ENCODE measurements around the gene OR6B3. TPM values are rescaled to one million over a fixed set of nuclear protein-coding genes. Genes with fewer than 3 reads are reported as not detected.
"Not testable (repeated sequence)": the region's sequence is repeated elsewhere in the genome, so short reads cannot be mapped to it uniquely, and the experiment has no call there.

Gene OR6B3
- total RNA-seq, 1 donor from 2014 or later, result not detected

- Mint-ChIP-seq H3K4me1 (peaks cover 31% of the 10 kb centered on the region), H3K4me3 (no peak overlapping the region), H3K27me3 (ENCODE audit: low read depth) (peaks cover 63% of the 10 kb centered on the region), H3K9me3 (no peaks in the 10 kb centered on the region), H3K36me3 (ENCODE audit: low read depth) (no peaks in the 10 kb centered on the region), H3K27ac (ENCODE audit: unreplicated experiment) (no peak overlapping the region)
- TF ChIP-seq CTCF (conservative IDR thresholded peaks at IDR 0.05), result no peak
- DNase-seq (ENCODE audit: low read depth, low spot score), result no peak
These were observed 797 bp downstream of the OR6B3 start for GRCh38 chr2:240052524-240052923.

- TF ChIP-seq CTCF (conservative IDR thresholded peaks at IDR 0.05), result no peak
- Mint-ChIP-seq H3K36me3 (ENCODE audit: low read depth) (no peaks in the 10 kb centered on the region), H3K27me3 (ENCODE audit: low read depth) (peaks cover 68% of the 10 kb centered on the region), H3K4me3 (peak overlapping the region; percentile 6), H3K4me1 (peaks cover 31% of the 10 kb centered on the region), H3K27ac (ENCODE audit: unreplicated experiment) (peak overlapping the region; percentile 90), H3K9me3 (no peaks in the 10 kb centered on the region)
- DNase-seq (ENCODE audit: low read depth, low spot score), result no peak
These were observed 1.6 kb downstream of the OR6B3 start for GRCh38 chr2:240051697-240052096.

GRCh38 chr2:240050278-240050677, 3.0 kb downstream of the OR6B3 start:
- Mint-ChIP-seq H3K9me3 (no peaks in the 10 kb centered on the region), H3K36me3 (ENCODE audit: low read depth) (no peaks in the 10 kb centered on the region), H3K27ac (ENCODE audit: unreplicated experiment) (no peak overlapping the region), H3K27me3 (ENCODE audit: low read depth) (peaks cover 66% of the 10 kb centered on the region), H3K4me1 (peaks cover 31% of the 10 kb centered on the region), H3K4me3 (no peak overlapping the region)
- no peak for TF ChIP-seq CTCF (conservative IDR thresholded peaks at IDR 0.05)
- DNase-seq (ENCODE audit: low read depth, low spot score), result no peak

GRCh38 chr2:240048237-240048636, 5.1 kb downstream of the OR6B3 start:
- DNase-seq (ENCODE audit: low read depth, low spot score), result no peak
- H3K27ac Mint-ChIP-seq (ENCODE audit: unreplicated experiment), result no peak overlapping the region
- peaks cover 60% of the 10 kb centered on the region for H3K27me3 Mint-ChIP-seq (ENCODE audit: low read depth)
- no peak overlapping the region for H3K4me3 Mint-ChIP-seq
- H3K36me3 Mint-ChIP-seq (ENCODE audit: low read depth), result no peaks in the 10 kb centered on the region
- peaks cover 16% of the 10 kb centered on the region for H3K4me1 Mint-ChIP-seq
- H3K9me3 Mint-ChIP-seq, result no peaks in the 10 kb centered on the region
- no peak for TF ChIP-seq CTCF (conservative IDR thresholded peaks at IDR 0.05)

- H3K4me3 Mint-ChIP-seq, result no peak overlapping the region
- no peak overlapping the region for H3K27ac Mint-ChIP-seq (ENCODE audit: unreplicated experiment)
- H3K4me1 Mint-ChIP-seq, result no peaks in the 10 kb centered on the region
- DNase-seq (ENCODE audit: low read depth, low spot score), result no peak
- no peaks in the 10 kb centered on the region for H3K36me3 Mint-ChIP-seq (ENCODE audit: low read depth)
- no peak for TF ChIP-seq CTCF (conservative IDR thresholded peaks at IDR 0.05)
- H3K27me3 Mint-ChIP-seq (ENCODE audit: low read depth), result peaks cover 54% of the 10 kb centered on the region
- H3K9me3 Mint-ChIP-seq, result no peaks in the 10 kb centered on the region
These were observed 8.2 kb downstream of the OR6B3 start for GRCh38 chr2:240045098-240045497.

- H3K27me3 Mint-ChIP-seq (ENCODE audit: low read depth), result peaks cover 48% of the 10 kb centered on the region
- not testable (repeated sequence) for H3K4me1 Mint-ChIP-seq; H3K9me3 Mint-ChIP-seq; H3K4me3 Mint-ChIP-seq; H3K27ac Mint-ChIP-seq (ENCODE audit: unreplicated experiment); DNase-seq (ENCODE audit: low read depth, low spot score); H3K36me3 Mint-ChIP-seq (ENCODE audit: low read depth)
These were observed 9.2 kb downstream of the OR6B3 start for GRCh38 chr2:240044096-240044495.

Measured in neural crest cell (in vitro differentiated cells).